Measurements from ENCODE around the gene MARCHF4.

The MARCHF4 gene

GRCh38 chr2:216348756-216349308 lies 23.5 kb downstream of the MARCHF4 start:
- H3F3A ChIP-seq (ENCODE audit: insufficient read depth, low read length): no peaks in the 10 kb centered on the region

GRCh38 chr2:216346781-216347180 lies 25.5 kb downstream of the MARCHF4 start:
- Histone ChIP-seq H3K79me2 (ENCODE audit: insufficient read depth, low read length) (no peaks in the 10 kb centered on the region), H3K36me3 (ENCODE audit: insufficient read depth, low read length) (no peaks in the 10 kb centered on the region)

More at GRCh38 chr2:216348756-216349308, 23.5 kb downstream of the MARCHF4 start:
- H4K20me1 ChIP-seq (ENCODE audit: insufficient read depth, low read length): no peaks in the 10 kb centered on the region
- no peaks in the 10 kb centered on the region for H3K36me3 ChIP-seq (ENCODE audit: insufficient read depth, low read length)
- no peaks in the 10 kb centered on the region for H3K9me2 ChIP-seq (ENCODE audit: low read depth, low read length)
- no peak overlapping the region for H3K9ac ChIP-seq (ENCODE audit: low read length)
- H3K27ac ChIP-seq (ENCODE audit: low read depth, low read length, poor library complexity, severe bottlenecking): no peak overlapping the region
- H3K4me1 ChIP-seq (ENCODE audit: insufficient read depth, low read length, severe bottlenecking): no peaks in the 10 kb centered on the region
- no peak overlapping the region for H3K4me2 ChIP-seq (ENCODE audit: low read length)
- no peaks in the 10 kb centered on the region for H3K9me3 ChIP-seq (ENCODE audit: low read length)
- H3K4me3 ChIP-seq (ENCODE audit: low read depth, low read length, poor library complexity, severe bottlenecking): no peak overlapping the region
- no peak overlapping the region for H2AFZ ChIP-seq (ENCODE audit: low read length)
- no peaks in the 10 kb centered on the region for H3K27me3 ChIP-seq (ENCODE audit: insufficient read depth, low read length)
- H3K79me2 ChIP-seq (ENCODE audit: insufficient read depth, low read length): no peaks in the 10 kb centered on the region
- TF ChIP-seq CTCF (IDR thresholded peaks at IDR 0.05; ENCODE audit: low read length): no peak
- TF ChIP-seq EZH2 (IDR thresholded peaks at IDR 0.05; ENCODE audit: borderline replicate concordance, low read length): no peak

GRCh38 chr2:216345846-216346245 lies 26.4 kb downstream of the MARCHF4 start:
- TF ChIP-seq EZH2 (IDR thresholded peaks at IDR 0.05; ENCODE audit: borderline replicate concordance, low read length): no peak
- TF ChIP-seq CTCF (IDR thresholded peaks at IDR 0.05; ENCODE audit: low read length): no peak
- no peak overlapping the region for H3K4me3 ChIP-seq (ENCODE audit: low read depth, low read length, poor library complexity, severe bottlenecking)
- H3K79me2 ChIP-seq (ENCODE audit: insufficient read depth, low read length): no peaks in the 10 kb centered on the region
- H3K36me3 ChIP-seq (ENCODE audit: insufficient read depth, low read length): no peaks in the 10 kb centered on the region
- H2AFZ ChIP-seq (ENCODE audit: low read length): no peak overlapping the region
- no peaks in the 10 kb centered on the region for H3K9me3 ChIP-seq (ENCODE audit: low read length)
- no peaks in the 10 kb centered on the region for H3K4me1 ChIP-seq (ENCODE audit: insufficient read depth, low read length, severe bottlenecking)
- no peak overlapping the region for H3K4me2 ChIP-seq (ENCODE audit: low read length)
- no peak overlapping the region for H3K27ac ChIP-seq (ENCODE audit: low read depth, low read length, poor library complexity, severe bottlenecking)
- H3K27me3 ChIP-seq (ENCODE audit: insufficient read depth, low read length): no peaks in the 10 kb centered on the region
- no peak overlapping the region for H3K9ac ChIP-seq (ENCODE audit: low read length)
- no peaks in the 10 kb centered on the region for H4K20me1 ChIP-seq (ENCODE audit: insufficient read depth, low read length)
- no peaks in the 10 kb centered on the region for H3F3A ChIP-seq (ENCODE audit: insufficient read depth, low read length)
- no peaks in the 10 kb centered on the region for H3K9me2 ChIP-seq (ENCODE audit: low read depth, low read length)

More at GRCh38 chr2:216346781-216347180, 25.5 kb downstream of the MARCHF4 start:
- H4K20me1 ChIP-seq (ENCODE audit: insufficient read depth, low read length): no peaks in the 10 kb centered on the region
- H3K27ac ChIP-seq (ENCODE audit: low read depth, low read length, poor library complexity, severe bottlenecking): no peak overlapping the region
- H3K27me3 ChIP-seq (ENCODE audit: insufficient read depth, low read length): no peaks in the 10 kb centered on the region
- H3K9me2 ChIP-seq (ENCODE audit: low read depth, low read length): no peaks in the 10 kb centered on the region
- no peak overlapping the region for H3K4me2 ChIP-seq (ENCODE audit: low read length)
- H2AFZ ChIP-seq (ENCODE audit: low read length): no peak overlapping the region
- no peak for TF ChIP-seq CTCF (IDR thresholded peaks at IDR 0.05; ENCODE audit: low read length)
- no peak for TF ChIP-seq EZH2 (IDR thresholded peaks at IDR 0.05; ENCODE audit: borderline replicate concordance, low read length)
- no peaks in the 10 kb centered on the region for H3K9me3 ChIP-seq (ENCODE audit: low read length)
- H3K4me1 ChIP-seq (ENCODE audit: insufficient read depth, low read length, severe bottlenecking): no peaks in the 10 kb centered on the region
- H3K4me3 ChIP-seq (ENCODE audit: low read depth, low read length, poor library complexity, severe bottlenecking): no peak overlapping the region
- H3F3A ChIP-seq (ENCODE audit: insufficient read depth, low read length): no peaks in the 10 kb centered on the region
- no peak overlapping the region for H3K9ac ChIP-seq (ENCODE audit: low read length)
